Measurements from ENCODE around the gene CPA5.

Gene CPA5

DNA sequence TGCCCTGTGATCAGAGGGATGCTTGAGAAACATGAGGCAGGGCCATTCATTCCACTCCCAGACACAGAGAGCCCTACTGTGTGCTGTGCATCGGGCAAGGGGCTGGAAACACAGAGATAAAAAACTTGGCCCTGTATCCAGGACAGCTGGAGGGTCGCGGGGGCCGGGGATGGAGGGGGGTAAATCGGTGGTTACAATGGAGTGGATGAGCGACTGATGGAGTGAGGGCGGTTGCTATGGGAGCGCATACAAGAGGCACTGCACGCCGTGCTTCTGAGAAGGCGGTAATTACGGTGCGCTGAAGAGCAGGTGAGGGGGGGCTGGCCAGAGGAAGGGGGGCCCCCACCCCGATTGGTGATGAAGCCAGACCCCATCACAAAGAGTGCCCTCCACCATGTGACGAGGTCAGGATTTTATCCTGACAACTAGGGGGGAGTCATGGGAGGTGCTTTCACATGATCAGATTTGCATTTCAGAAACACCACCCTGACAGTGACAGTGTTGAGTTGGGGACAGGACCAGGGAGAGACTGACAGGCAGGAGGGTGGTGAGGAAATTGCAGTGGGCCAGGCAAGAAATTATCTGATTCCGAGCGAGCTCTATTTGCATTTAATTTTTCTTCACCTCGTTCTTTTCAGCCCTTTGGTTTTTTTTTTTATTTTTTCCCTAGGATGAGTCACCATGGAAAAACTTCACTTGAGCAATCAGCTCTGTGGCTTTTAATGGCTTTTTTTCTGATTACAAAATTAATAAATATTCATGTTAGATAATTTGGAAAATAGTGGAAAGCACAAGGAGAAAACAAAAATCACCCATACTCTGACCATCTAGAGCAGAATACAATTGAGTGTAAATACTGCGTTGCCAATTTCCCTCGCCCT is 7.8 kb downstream of the CPA5 start:
- no peak overlapping the region for H3K4me3 ChIP-seq (ENCODE audit: low read depth, low read length)
- TF ChIP-seq, protein P1, sequence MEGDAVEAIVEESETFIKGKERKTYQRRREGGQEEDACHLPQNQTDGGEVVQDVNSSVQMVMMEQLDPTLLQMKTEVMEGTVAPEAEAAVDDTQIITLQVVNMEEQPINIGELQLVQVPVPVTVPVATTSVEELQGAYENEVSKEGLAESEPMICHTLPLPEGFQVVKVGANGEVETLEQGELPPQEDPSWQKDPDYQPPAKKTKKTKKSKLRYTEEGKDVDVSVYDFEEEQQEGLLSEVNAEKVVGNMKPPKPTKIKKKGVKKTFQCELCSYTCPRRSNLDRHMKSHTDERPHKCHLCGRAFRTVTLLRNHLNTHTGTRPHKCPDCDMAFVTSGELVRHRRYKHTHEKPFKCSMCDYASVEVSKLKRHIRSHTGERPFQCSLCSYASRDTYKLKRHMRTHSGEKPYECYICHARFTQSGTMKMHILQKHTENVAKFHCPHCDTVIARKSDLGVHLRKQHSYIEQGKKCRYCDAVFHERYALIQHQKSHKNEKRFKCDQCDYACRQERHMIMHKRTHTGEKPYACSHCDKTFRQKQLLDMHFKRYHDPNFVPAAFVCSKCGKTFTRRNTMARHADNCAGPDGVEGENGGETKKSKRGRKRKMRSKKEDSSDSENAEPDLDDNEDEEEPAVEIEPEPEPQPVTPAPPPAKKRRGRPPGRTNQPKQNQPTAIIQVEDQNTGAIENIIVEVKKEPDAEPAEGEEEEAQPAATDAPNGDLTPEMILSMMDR (IDR thresholded peaks at IDR 0.05; ENCODE audit: low read depth, low read length): no peak

DNA sequence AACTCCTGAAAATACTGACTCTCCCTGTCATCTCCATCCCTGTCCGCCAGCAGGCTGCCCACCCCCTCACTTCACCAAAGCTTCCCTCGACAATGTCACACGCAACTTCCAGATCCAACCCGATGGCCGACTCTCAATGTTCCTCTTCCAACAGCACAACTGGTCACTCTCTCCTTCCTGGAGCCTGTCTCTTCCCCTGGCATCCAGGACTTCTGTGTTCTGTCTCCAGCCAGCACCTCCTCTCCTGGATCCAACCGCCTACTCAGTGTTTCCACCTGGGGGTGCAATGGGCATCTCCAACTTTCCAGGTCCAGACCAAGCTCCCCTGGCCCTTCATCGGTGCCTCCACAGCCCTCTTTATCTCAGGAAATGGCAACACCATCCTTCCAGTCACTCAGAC is 8.6 kb downstream of the CPA5 start:
- H3K4me3 ChIP-seq (ENCODE audit: low read depth, low read length): no peak overlapping the region
- TF ChIP-seq, protein P1 (IDR thresholded peaks at IDR 0.05; ENCODE audit: low read depth, low read length): no peak

DNA sequence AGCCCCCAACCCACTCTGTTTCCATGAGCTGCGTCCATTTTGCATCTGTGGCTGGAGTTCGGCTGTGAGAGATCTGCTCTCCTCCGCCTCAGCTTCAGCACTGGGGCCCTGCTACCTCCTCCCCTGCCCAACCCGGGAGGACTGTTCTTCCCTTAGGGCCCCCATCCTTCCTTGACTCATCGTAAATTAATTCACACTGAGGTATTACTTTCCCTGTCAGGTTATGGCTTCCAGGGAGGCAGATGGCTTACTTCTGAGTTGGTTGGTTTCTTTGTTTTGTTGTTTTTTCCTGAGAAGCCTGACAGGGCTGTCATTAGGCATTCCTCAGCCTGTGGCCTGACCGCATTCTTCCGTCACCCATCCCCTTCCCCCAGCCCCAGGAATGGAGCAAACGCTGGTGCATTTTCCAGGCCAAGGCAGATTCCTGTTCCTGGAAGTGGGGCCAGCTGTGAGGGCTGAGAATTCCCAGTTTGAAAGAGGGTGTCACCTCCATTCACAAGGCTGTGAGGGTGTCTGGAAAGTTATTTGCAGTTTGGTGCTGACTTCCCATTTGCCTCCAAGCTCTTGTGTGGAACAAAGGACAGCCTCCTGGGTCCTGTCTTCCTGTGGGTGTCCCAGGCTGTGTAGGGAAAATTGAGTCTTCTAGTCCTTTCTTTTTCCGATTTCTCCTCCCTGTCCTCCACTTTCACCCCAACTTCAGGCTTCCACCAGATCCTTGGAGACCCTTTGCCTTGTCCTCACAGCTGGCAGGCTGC is 11.7 kb downstream of the CPA5 start:
- TF ChIP-seq, protein P1 (IDR thresholded peaks at IDR 0.05; ENCODE audit: low read depth, low read length): no peak
- H3K4me3 ChIP-seq (ENCODE audit: low read depth, low read length): no peak overlapping the region

DNA sequence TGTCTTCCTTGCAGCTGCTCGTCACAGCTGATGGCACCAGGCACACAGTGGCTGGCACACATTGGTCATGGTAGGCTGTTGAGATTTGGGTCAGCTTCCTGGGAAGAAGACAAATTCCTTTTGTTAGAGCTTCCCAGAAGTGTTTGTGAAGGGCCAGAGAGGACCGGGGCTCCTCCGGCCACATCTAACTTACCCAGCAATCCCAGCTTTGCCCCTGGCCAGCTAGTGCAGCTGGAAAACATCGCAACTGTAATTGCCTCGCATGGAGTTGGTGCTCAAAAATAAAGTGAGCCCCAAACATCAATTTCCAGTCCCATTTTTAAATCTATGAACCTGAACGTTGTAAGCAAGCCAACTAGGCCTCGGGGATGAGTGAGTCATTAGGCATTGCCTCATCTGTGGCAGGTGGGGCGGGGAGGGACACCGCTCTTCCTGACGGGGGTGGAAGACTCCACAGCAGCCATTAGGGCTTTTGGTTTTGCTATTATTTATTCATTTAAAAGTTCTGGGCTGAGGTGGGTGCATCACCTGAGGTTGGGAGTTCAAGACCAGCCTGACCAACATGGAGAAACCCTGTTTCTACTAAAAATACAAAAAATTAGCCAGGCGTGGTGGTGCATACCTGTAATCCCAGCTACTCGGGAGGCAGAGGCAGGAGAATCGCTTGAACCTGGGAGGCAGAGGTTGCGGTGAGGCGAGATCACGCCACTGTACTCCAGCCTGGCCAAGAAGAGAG is 12.4 kb downstream of the CPA5 start:
- TF ChIP-seq, protein P1 (IDR thresholded peaks at IDR 0.05; ENCODE audit: low read depth, low read length): no peak
- no peak overlapping the region for H3K4me3 ChIP-seq (ENCODE audit: low read depth, low read length)

DNA sequence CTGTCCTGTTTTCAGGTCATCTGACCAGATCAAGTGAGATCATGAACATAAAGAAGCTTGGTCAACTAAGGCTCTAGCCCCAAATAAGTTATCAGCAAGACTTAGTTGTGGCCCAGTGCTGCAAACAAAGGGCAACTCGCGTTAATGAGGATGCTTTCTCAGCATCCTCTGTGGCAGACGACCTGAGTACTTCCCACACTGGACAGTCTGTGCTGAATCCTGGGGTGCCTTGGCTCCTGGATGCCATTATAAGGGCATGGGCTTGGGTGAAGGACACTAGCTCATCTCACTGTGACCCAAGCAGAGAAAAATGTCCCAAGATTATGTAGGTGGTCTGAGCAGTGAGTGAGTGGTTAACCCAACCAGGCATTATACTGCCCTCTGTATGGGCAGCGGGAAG is 13.9 kb downstream of the CPA5 start:
- TF ChIP-seq, protein P1 (IDR thresholded peaks at IDR 0.05; ENCODE audit: low read depth, low read length): no peak
- no peak overlapping the region for H3K4me3 ChIP-seq (ENCODE audit: low read depth, low read length)

DNA sequence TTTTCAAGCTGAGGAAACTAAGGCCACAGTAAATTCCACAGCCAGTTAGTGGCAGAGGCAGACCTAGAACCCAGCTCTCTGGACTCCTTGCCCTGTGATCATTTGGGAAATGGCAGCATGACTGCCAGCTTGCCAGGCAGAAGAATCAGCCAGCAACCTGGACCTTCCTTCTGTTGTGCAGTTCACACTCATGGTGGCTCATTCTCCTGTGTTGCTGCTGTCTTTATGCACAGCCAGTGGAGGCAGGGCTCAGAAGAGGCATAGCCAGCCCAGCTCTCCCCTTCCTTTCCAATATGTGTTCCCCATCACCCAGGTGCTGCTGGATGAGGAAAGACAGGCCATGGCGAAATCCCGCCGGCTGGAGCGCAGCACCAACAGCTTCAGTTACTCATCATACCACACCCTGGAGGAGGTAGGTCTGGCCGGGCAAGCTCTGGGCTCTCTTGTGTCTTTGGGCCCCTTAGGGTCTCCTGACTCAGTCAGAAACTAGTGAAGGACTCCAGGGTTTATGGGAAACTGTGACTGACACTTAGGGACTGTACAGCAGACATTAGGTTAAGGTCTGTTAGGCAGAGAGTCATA is 14.8 kb downstream of the CPA5 start:
- no peak overlapping the region for H3K4me3 ChIP-seq (ENCODE audit: low read depth, low read length)
- TF ChIP-seq, protein P1 (IDR thresholded peaks at IDR 0.05; ENCODE audit: low read depth, low read length): no peak

All from WI38 (cell line).